ENCODE measurements around the gene AGMO.

GRCh38 chr7:15411019-15411418 is 150.8 kb downstream of the AGMO start:
- no peak for TF ChIP-seq EZH2 (optimal IDR thresholded peaks at IDR 0.05; ENCODE audit: low read depth, low read length)
- TF ChIP-seq CTCF (IDR thresholded peaks at IDR 0.05; ENCODE audit: low read length), result no peak
